ENCODE results near the gene RALBP1. TPM values are rescaled to one million over a fixed set of nuclear protein-coding genes. Genes with fewer than 3 reads are reported as not detected.

The RALBP1 gene
- total RNA-seq, 1 experiment from 2014 or later: 52.3 TPM

- no peak for DNase-seq (ENCODE audit: low read depth)
Observed at GRCh38 chr18:9507565-9508088, 32.3 kb downstream of the RALBP1 start.

GRCh38 chr18:9508446-9509025 is 33.2 kb downstream of the RALBP1 start:
- DNase-seq (ENCODE audit: low read depth): no peak

GRCh38 chr18:9513971-9514512 is 38.7 kb downstream of the RALBP1 start:
- no peak for DNase-seq (ENCODE audit: low read depth)

GRCh38 chr18:9516437-9517064 is 41.2 kb downstream of the RALBP1 start:
- peak; percentile 47 for DNase-seq (ENCODE audit: low read depth)

GRCh38 chr18:9517869-9518268 is 42.6 kb downstream of the RALBP1 start:
- no peak for DNase-seq (ENCODE audit: low read depth)

- DNase-seq (ENCODE audit: low read depth): no peak
Observed at GRCh38 chr18:9519399-9519798, 44.1 kb downstream of the RALBP1 start.

- DNase-seq (ENCODE audit: low read depth): no peak
Observed at GRCh38 chr18:9520666-9521065, 45.4 kb downstream of the RALBP1 start.

GRCh38 chr18:9521770-9522169 is 46.5 kb downstream of the RALBP1 start:
- no peak for DNase-seq (ENCODE audit: low read depth)

GRCh38 chr18:9522952-9523351 is 47.6 kb downstream of the RALBP1 start:
- DNase-seq (ENCODE audit: low read depth): no peak

- DNase-seq (ENCODE audit: low read depth): no peak
Observed at GRCh38 chr18:9526458-9526857, 51.1 kb downstream of the RALBP1 start.

- no peak for DNase-seq (ENCODE audit: low read depth)
Observed at GRCh38 chr18:9530226-9531009, 55.1 kb downstream of the RALBP1 start.

GRCh38 chr18:9531791-9532410 is 56.6 kb downstream of the RALBP1 start:
- DNase-seq (ENCODE audit: low read depth): no peak

- no peak for DNase-seq (ENCODE audit: low read depth)
Observed at GRCh38 chr18:9534844-9535243, 59.5 kb downstream of the RALBP1 start.

GRCh38 chr18:9535430-9535991 is 60.2 kb downstream of the RALBP1 start:
- no peak for DNase-seq (ENCODE audit: low read depth)

GRCh38 chr18:9536354-9537152 is 61.2 kb downstream of the RALBP1 start:
- peak; percentile 14 for DNase-seq (ENCODE audit: low read depth)

GRCh38 chr18:9537677-9538076 is 62.4 kb downstream of the RALBP1 start:
- no peak for DNase-seq (ENCODE audit: low read depth)

GRCh38 chr18:9539283-9539682 is 64.0 kb downstream of the RALBP1 start:
- DNase-seq (ENCODE audit: low read depth): peak; percentile 81

- no peak for DNase-seq (ENCODE audit: low read depth)
Observed at GRCh38 chr18:9539938-9540337, 64.6 kb downstream of the RALBP1 start.

- no peak for DNase-seq (ENCODE audit: low read depth)
Observed at GRCh38 chr18:9542924-9543323, 67.6 kb downstream of the RALBP1 start.

GRCh38 chr18:9545029-9545428 is 69.7 kb downstream of the RALBP1 start:
- no peak for DNase-seq (ENCODE audit: low read depth)
